ENCODE data around the gene COP1. TPM values are rescaled to one million over a fixed set of nuclear protein-coding genes. Genes with fewer than 3 reads are reported as not detected.

Gene COP1
- total RNA-seq, 4 donors from 2014 or later: 53.4 to 85.5 (median 68.4) TPM

DNA sequence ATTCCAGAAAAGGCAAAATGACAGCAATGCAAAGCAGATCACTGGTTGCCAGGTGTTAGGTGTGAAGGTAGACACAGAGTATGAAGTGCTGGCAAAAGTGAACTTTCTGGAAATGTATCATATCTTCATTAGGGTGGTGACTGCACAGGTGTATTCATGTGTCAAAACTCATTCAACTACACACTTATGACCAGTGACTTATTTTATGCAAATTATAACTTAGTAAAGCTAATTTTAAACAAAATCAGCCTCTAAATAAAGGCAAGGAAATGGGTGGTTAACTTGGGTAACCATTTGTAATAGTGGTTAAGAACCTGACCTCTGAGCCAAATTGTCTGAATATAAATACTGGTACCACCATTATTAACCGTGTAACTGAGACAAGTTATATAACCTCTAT is 7.4 kb downstream of the COP1 start:
- Histone ChIP-seq H3K36me3 (no peaks in the 10 kb centered on the region), H3K27me3 (no peaks in the 10 kb centered on the region), H3K27ac (no peak overlapping the region), H3K4me1 (peaks cover 3 to 14% of the 10 kb centered on the region in 2 donors), H3K4me3 (no peak overlapping the region), H3K9me3 (no peaks in the 10 kb centered on the region)
- intact Hi-C loops (cut with DNase I; ENCODE audit: low total_unique reads): no loop called here
- no peak for TF ChIP-seq POLR2A (IDR thresholded peaks at IDR 0.05)
- TF ChIP-seq CTCF (IDR thresholded peaks at IDR 0.05): no peak
- DNase-seq: no peak

- no peak for DNase-seq
- intact Hi-C loops (cut with DNase I; ENCODE audit: low total_unique reads): no loop called here
- H3K4me1 ChIP-seq: peaks cover 0 to 14% of the 10 kb centered on the region in 2 donors
- no peaks in the 10 kb centered on the region for H3K27me3 ChIP-seq
- no peak overlapping the region for H3K4me3 ChIP-seq
- no peak for TF ChIP-seq POLR2A (IDR thresholded peaks at IDR 0.05)
- no peak for TF ChIP-seq CTCF (IDR thresholded peaks at IDR 0.05)
- no peak overlapping the region for H3K27ac ChIP-seq
- no peaks in the 10 kb centered on the region for H3K9me3 ChIP-seq
- H3K36me3 ChIP-seq: no peaks in the 10 kb centered on the region
Observed at GRCh38 chr1:176198413-176198812, 8.7 kb downstream of the COP1 start.

DNA sequence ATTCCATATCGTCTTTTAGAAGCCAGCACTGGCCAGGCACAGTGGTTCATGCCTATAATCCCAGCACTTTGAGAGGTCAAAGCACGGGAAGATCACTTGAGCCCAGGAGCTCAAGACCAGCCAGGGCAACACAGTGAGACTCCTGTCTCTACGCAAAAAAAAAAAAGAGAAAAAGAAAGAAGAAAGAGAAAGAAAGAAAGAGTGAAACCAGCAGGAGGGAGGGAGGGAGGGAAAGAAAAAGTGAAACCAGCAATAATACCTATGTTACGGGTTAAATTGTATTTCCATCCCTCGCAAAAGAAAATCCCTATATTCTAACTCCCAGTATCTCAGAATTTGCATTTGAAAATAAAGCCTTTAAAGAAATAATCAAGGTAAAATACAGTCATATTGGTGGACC is 10.4 kb downstream of the COP1 start:
- no peaks in the 10 kb centered on the region for H3K27me3 ChIP-seq
- peaks cover 0 to 14% of the 10 kb centered on the region in 2 donors for H3K4me1 ChIP-seq
- DNase-seq: no peak
- H3K9me3 ChIP-seq: no peaks in the 10 kb centered on the region
- intact Hi-C loops (cut with DNase I; ENCODE audit: low total_unique reads): no loop called here
- no peak overlapping the region for H3K4me3 ChIP-seq
- H3K36me3 ChIP-seq: no peaks in the 10 kb centered on the region
- no peak overlapping the region for H3K27ac ChIP-seq
- TF ChIP-seq CTCF (IDR thresholded peaks at IDR 0.05) (no peak), POLR2A (IDR thresholded peaks at IDR 0.05) (no peak)

GRCh38 chr1:176195547-176195946 is 11.5 kb downstream of the COP1 start:
- Histone ChIP-seq H3K27me3 (no peaks in the 10 kb centered on the region), H3K36me3 (no peaks in the 10 kb centered on the region), H3K4me1 (peaks cover 0 to 7% of the 10 kb centered on the region in 2 donors), H3K9me3 (no peaks in the 10 kb centered on the region), H3K27ac (no peak overlapping the region), H3K4me3 (no peak overlapping the region)
- DNase-seq: no peak
- intact Hi-C loops (cut with DNase I; ENCODE audit: low total_unique reads): no loop called here
- TF ChIP-seq CTCF (IDR thresholded peaks at IDR 0.05): no peak
- no peak for TF ChIP-seq POLR2A (IDR thresholded peaks at IDR 0.05)

- DNase-seq: no peak
- Histone ChIP-seq H3K27me3 (no peaks in the 10 kb centered on the region), H3K4me3 (no peak overlapping the region), H3K4me1 (no peaks in the 10 kb centered on the region), H3K9me3 (no peaks in the 10 kb centered on the region), H3K27ac (no peak overlapping the region), H3K36me3 (no peaks in the 10 kb centered on the region)
- no peak for TF ChIP-seq POLR2A (IDR thresholded peaks at IDR 0.05)
- no peak for TF ChIP-seq CTCF (IDR thresholded peaks at IDR 0.05)
- intact Hi-C loops (cut with DNase I; ENCODE audit: low total_unique reads): no loop called here
Observed at GRCh38 chr1:176193663-176194062, 13.4 kb downstream of the COP1 start.

Measured in uterus (tissue), 4 donors.